Keratinocyte (primary cell): ENCODE measurements around the gene NUP214. TPM values are rescaled to one million over a fixed set of nuclear protein-coding genes. Genes with fewer than 3 reads are reported as not detected.

Experiments
- DNase-seq: peaks from one replicate; pipeline ENCODE4 v3.0.0-alpha.2; 2011; ENCODE audit warnings: low read depth, missing footprints, low spot score
- FAIRE-seq: peaks from 2 replicates; lab custom pipeline; 2011; peaks lifted over from hg19 to GRCh38; lab: Jason Lieb, UNC
- H2AFZ ChIP-seq: 2 replicates; pipeline ENCODE4 v1.6.0; 2012; ENCODE audit warnings: low read length, control low read depth, inconsistent platforms; ENCODE audit not compliant: control insufficient read depth
- H3K27ac ChIP-seq: 2 replicates; pipeline ENCODE4 v1.5.1; 2011; ENCODE audit warnings: low read length; ENCODE audit not compliant: control insufficient read depth, insufficient read depth
- H3K27me3 ChIP-seq: 3 replicates; pipeline ENCODE4 v1.6.0; 2011; ENCODE audit warnings: low read length; ENCODE audit not compliant: control insufficient read depth, insufficient read depth; ENCODE audit errors: extremely low read depth
- H3K36me3 ChIP-seq, 2 experiments: 2 replicates in 1 of 2; 3 replicates in 1 of 2; pipeline ENCODE4 v1.5.1; 2011; ENCODE audit warnings: low read length in 2 of 2, mild to moderate bottlenecking in 1 of 2; ENCODE audit not compliant: control insufficient read depth in 2 of 2, insufficient read depth in 2 of 2; ENCODE audit errors: extremely low read depth in 1 of 2
- H3K4me1 ChIP-seq: 3 replicates; pipeline ENCODE4 v1.5.1; 2011; ENCODE audit warnings: low read length; ENCODE audit not compliant: control insufficient read depth, insufficient read depth; ENCODE audit errors: extremely low read depth
- H3K4me2 ChIP-seq: 3 replicates; pipeline ENCODE4 v1.6.0; 2011; ENCODE audit warnings: low read depth, low read length; ENCODE audit not compliant: control insufficient read depth, insufficient read depth; ENCODE audit errors: extremely low read depth
- H3K4me3 ChIP-seq, 3 experiments: fragments of 200-600 bp in 1 of 3; sonication (generic) in 1 of 3; 2 replicates in 2 of 3; 3 replicates in 1 of 3; pipeline ENCODE4 v1.5.1; 2011 to 2016; ENCODE audit warnings: low read length in 3 of 3, mild to moderate bottlenecking in 3 of 3, control low read depth in 2 of 3, inconsistent platforms in 1 of 3, low read depth in 1 of 3, mixed read lengths in 1 of 3, mixed run types in 1 of 3, moderate library complexity in 1 of 3; ENCODE audit not compliant: control insufficient read depth in 2 of 3, insufficient read depth in 2 of 3; ENCODE audit errors: extremely low read depth in 1 of 3
- H3K79me2 ChIP-seq: 2 replicates; pipeline ENCODE4 v1.6.0; 2012; ENCODE audit warnings: low read length; ENCODE audit not compliant: control insufficient read depth, insufficient read depth
- H3K9ac ChIP-seq: 3 replicates; pipeline ENCODE4 v1.6.0; 2011; ENCODE audit warnings: low read length; ENCODE audit not compliant: control insufficient read depth, insufficient read depth; ENCODE audit errors: extremely low read depth
- H3K9me1 ChIP-seq: 3 replicates; pipeline ENCODE4 v1.6.0; 2011; ENCODE audit warnings: low read length; ENCODE audit not compliant: control insufficient read depth, insufficient read depth; ENCODE audit errors: extremely low read depth
- H3K9me3 ChIP-seq: 2 replicates; pipeline ENCODE4 v1.5.1; 2012; ENCODE audit warnings: low read depth, low read length; ENCODE audit not compliant: control insufficient read depth
- H4K20me1 ChIP-seq: 3 replicates; pipeline ENCODE4 v1.6.0; 2011; ENCODE audit warnings: low read length; ENCODE audit not compliant: control insufficient read depth, insufficient read depth; ENCODE audit errors: extremely low read depth
- CTCF ChIP-seq, 3 experiments: IDR thresholded peaks in 1 of 3; conservative IDR thresholded peaks in 1 of 3; optimal IDR thresholded peaks in 1 of 3; 2 replicates in 2 of 3; 3 replicates in 1 of 3; pipeline versions ENCODE3 to v1.5.1; 2011; ENCODE audit warnings: low read length in 3 of 3, mild to moderate bottlenecking in 3 of 3, moderate library complexity in 2 of 3, control low read depth in 1 of 3, inconsistent platforms in 1 of 3; ENCODE audit not compliant: insufficient read depth in 2 of 3; ENCODE audit errors: extremely low read depth in 1 of 3
- EZH2 ChIP-seq: IDR thresholded peaks from one replicate; pipeline ENCODE4 v1.6.1; 2012; ENCODE audit warnings: inconsistent platforms, mild to moderate bottlenecking, low read length, moderate library complexity
- dilution Hi-C: fragments of 300-500 bp; cut with MboI; formaldehyde crosslinking; loops from one replicate; pipeline ENCODE4 v1.7.0; 2020; ENCODE audit warnings: low sequenced_read_pairs; ENCODE audit not compliant: extremely low pct_ligation_motif_present
- polyA plus RNA-seq, 5 experiments: library from polyadenylated mRNA; depleted of rRNA in 3 of 5; stranded (reverse) in 3 of 5; stranded (forward) in 1 of 5; unstranded in 1 of 5; fragments of >200 nt; gene quantifications; 1 replicate in 1 of 5; 2 replicates in 3 of 5; 3 replicates in 1 of 5; pipeline versions ENCODE4 v1.2.1 to v1.2.3, GENCODE V29; 2011 to 2012; ENCODE audit warnings: missing spikeins in 2 of 5, low read depth in 1 of 5, low replicate concordance in 1 of 5

Gene NUP214
- polyA plus RNA-seq, 1 donor (not counting 4 experiments of a cell fraction or from before 2014, with no cell fraction given), result 7.3 TPM

GRCh38 chr9:131087354-131087893, 38.0 kb upstream of the NUP214 start:
- no peak overlapping the region for H2AFZ ChIP-seq

GRCh38 chr9:131090025-131090787, 35.2 kb upstream of the NUP214 start:
- dilution Hi-C loops, result no loop called here

More at GRCh38 chr9:131087354-131087893, 38.0 kb upstream of the NUP214 start:
- Histone ChIP-seq H4K20me1 (no peaks in the 10 kb centered on the region), H3K4me2 (no peak overlapping the region), H3K9me1 (no peaks in the 10 kb centered on the region), H3K27me3 (peaks cover 5% of the 10 kb centered on the region), H3K4me1 (peaks cover 6% of the 10 kb centered on the region), H3K27ac (no peak overlapping the region), H3K9ac (no peak overlapping the region), H3K36me3 (no peaks in the 10 kb centered on the region), H3K4me3 (no peak overlapping the region), H3K9me3 (no peaks in the 10 kb centered on the region), H3K79me2 (no peaks in the 10 kb centered on the region)
- DNase-seq, result no peak
- no peak for TF ChIP-seq CTCF (optimal IDR thresholded peaks at IDR 0.05 in 1 of 3, IDR thresholded peaks at IDR 0.05 in 1 of 3, conservative IDR thresholded peaks at IDR 0.05 in 1 of 3; ENCODE audit: extremely low read depth in 1 of 3, insufficient read depth in 2 of 3, low read length in 3 of 3)
- TF ChIP-seq EZH2, result no peak
- FAIRE-seq, result no peak
- dilution Hi-C loops, result no loop called here

More at GRCh38 chr9:131090025-131090787, 35.2 kb upstream of the NUP214 start:
- H3K79me2 ChIP-seq, result no peaks in the 10 kb centered on the region
- DNase-seq, result no peak
- no peak overlapping the region for H3K27ac ChIP-seq
- H3K36me3 ChIP-seq, result no peaks in the 10 kb centered on the region
- TF ChIP-seq CTCF (optimal IDR thresholded peaks at IDR 0.05 in 1 of 3, IDR thresholded peaks at IDR 0.05 in 1 of 3, conservative IDR thresholded peaks at IDR 0.05 in 1 of 3; ENCODE audit: extremely low read depth in 1 of 3, insufficient read depth in 2 of 3, low read length in 3 of 3) (no peak), EZH2 (no peak)
- no peak overlapping the region for H3K4me3 ChIP-seq
- H3K9me1 ChIP-seq, result no peaks in the 10 kb centered on the region
- no peak overlapping the region for H3K4me2 ChIP-seq
- H3K4me1 ChIP-seq, result peaks cover 6% of the 10 kb centered on the region
- H3K9ac ChIP-seq, result no peak overlapping the region
- H3K9me3 ChIP-seq, result no peaks in the 10 kb centered on the region
- no peak for FAIRE-seq
- no peaks in the 10 kb centered on the region for H4K20me1 ChIP-seq
- H2AFZ ChIP-seq, result no peak overlapping the region
- H3K27me3 ChIP-seq, result peaks cover 10% of the 10 kb centered on the region
